Liver (tissue), 9 donors: ENCODE data around the gene BDH1. TPM values are rescaled to one million over a fixed set of nuclear protein-coding genes. Genes with fewer than 3 reads are reported as not detected.

ENCODE experiments used
- DNase-seq: peaks from one replicate; pipeline ENCODE4 v3.0.0-alpha.2; 2017; ENCODE audit warnings: low spot score
- H3K27ac ChIP-seq, 2 donors: one replicate each; pipeline ENCODE4 v1.7.0; 2013; ENCODE audit warnings: inconsistent platforms in 2 of 2, low read length in 2 of 2, control low read depth in 1 of 2, low read depth in 1 of 2, mild to moderate bottlenecking in 1 of 2
- H3K27me3 ChIP-seq, 4 donors: one replicate each; pipeline versions ENCODE4 v1.6.1 to v1.7.0; 2013; ENCODE audit warnings: low read length in 3 of 4, inconsistent platforms in 1 of 4, mild to moderate bottlenecking in 1 of 4, moderate library complexity in 1 of 4; ENCODE audit not compliant: control insufficient read depth in 4 of 4, insufficient read depth in 4 of 4
- H3K36me3 ChIP-seq, 4 donors: one replicate each; pipeline versions ENCODE4 v1.6.1 to v1.7.0; 2013; ENCODE audit warnings: low read length in 3 of 4, mild to moderate bottlenecking in 3 of 4, low read depth in 1 of 4, moderate library complexity in 1 of 4; ENCODE audit not compliant: control insufficient read depth in 4 of 4, insufficient read depth in 3 of 4
- H3K4me1 ChIP-seq, 4 donors: one replicate each; pipeline versions ENCODE4 v1.6.1 to v1.7.0; 2013; ENCODE audit warnings: low read length in 3 of 4, mild to moderate bottlenecking in 3 of 4, moderate library complexity in 1 of 4; ENCODE audit not compliant: control insufficient read depth in 4 of 4, insufficient read depth in 4 of 4
- H3K4me3 ChIP-seq, 3 donors: one replicate each; pipeline versions ENCODE4 v1.6.1 to v1.7.0; 2013; ENCODE audit warnings: low read length in 3 of 3, control low read depth in 1 of 3, low read depth in 1 of 3, mild to moderate bottlenecking in 1 of 3
- H3K9ac ChIP-seq, 2 donors: one replicate each; pipeline ENCODE4 v1.7.0; 2013; ENCODE audit warnings: low read length in 2 of 2, mild to moderate bottlenecking in 2 of 2, moderate library complexity in 2 of 2, control low read depth in 1 of 2, low read depth in 1 of 2
- H3K9me3 ChIP-seq, 4 donors: one replicate each; pipeline versions ENCODE4 v1.6.1 to v1.7.0; 2013; ENCODE audit warnings: low read length in 3 of 4; ENCODE audit not compliant: control insufficient read depth in 4 of 4
- EGR1 ChIP-seq, 2 donors: IDR thresholded peaks; 2 replicates each; pipeline ENCODE4 v1.6.1; 2016 to 2018; ENCODE audit warnings: antibody characterized with exemption in 2 of 2, low read depth in 2 of 2
- FOXA1 ChIP-seq: IDR thresholded peaks from 2 replicates; pipeline ENCODE4 v1.6.1; 2016; ENCODE audit warnings: antibody characterized with exemption
- FOXA2 ChIP-seq: IDR thresholded peaks from 2 replicates; pipeline ENCODE4 v1.6.1; 2016; ENCODE audit warnings: antibody characterized with exemption
- GABPA ChIP-seq, 2 donors: IDR thresholded peaks in 1 of 2; conservative IDR thresholded peaks in 1 of 2; 2 replicates each; pipeline ENCODE4 v1.6.1; 2016; ENCODE audit warnings: antibody characterized with exemption in 2 of 2, mild to moderate bottlenecking in 1 of 2, moderate library complexity in 1 of 2
- HNF4A ChIP-seq, 2 donors: conservative IDR thresholded peaks; 2 replicates each; pipeline ENCODE4 v1.6.1; 2016; ENCODE audit warnings: antibody characterized with exemption in 2 of 2, mild to moderate bottlenecking in 2 of 2
- HNF4G ChIP-seq: IDR thresholded peaks from 2 replicates; pipeline ENCODE4 v1.6.1; 2016; ENCODE audit warnings: antibody characterized with exemption
- JUND ChIP-seq, 2 donors: IDR thresholded peaks; 2 replicates each; pipeline ENCODE4 v1.6.1; 2016; ENCODE audit warnings: antibody characterized with exemption in 2 of 2
- NR2F2 ChIP-seq: IDR thresholded peaks from 2 replicates; pipeline ENCODE4 v1.6.1; 2016; ENCODE audit warnings: antibody characterized with exemption
- RAD21 ChIP-seq, 2 donors: IDR thresholded peaks; 2 replicates each; pipeline ENCODE4 v1.6.1; 2016; ENCODE audit warnings: antibody characterized with exemption in 2 of 2, mild to moderate bottlenecking in 2 of 2
- RXRA ChIP-seq, 2 donors: IDR thresholded peaks; 2 replicates each; pipeline ENCODE4 v1.6.1; 2017 to 2018; ENCODE audit warnings: antibody characterized with exemption in 2 of 2, mild to moderate bottlenecking in 1 of 2
- SP1 ChIP-seq: IDR thresholded peaks from 2 replicates; pipeline ENCODE4 v1.6.1; 2018; ENCODE audit warnings: antibody characterized with exemption, mild to moderate bottlenecking
- TAF1 ChIP-seq: conservative IDR thresholded peaks from 2 replicates; pipeline ENCODE4 v1.6.1; 2016; ENCODE audit warnings: antibody characterized with exemption, mild to moderate bottlenecking
- YY1 ChIP-seq: IDR thresholded peaks from 2 replicates; pipeline ENCODE4 v1.6.1; 2016; ENCODE audit warnings: antibody characterized with exemption, mild to moderate bottlenecking
- WGBS: extraction: QIAGEN DNeasy Blood & Tissue Kit; methylation state at CpG from one replicate; pipeline ENCODE4 v1.1.7; 2013; 5-methylcytosine and 5-hydroxymethylcytosine counted together
- polyA plus RNA-seq, 2 donors: library from polyadenylated mRNA; stranded (reverse) in 1 of 2; unstranded in 1 of 2; fragments of 200-250 nt in 1 of 2; fragments of >200 nt in 1 of 2; fragmentation: Nextera tagmentation in 1 of 2; extraction: Ambion mirVana in 1 of 2; gene quantifications; one replicate each; pipeline versions ENCODE4 v1.2.1 to v1.2.3, GENCODE V29; 2013 to 2015
- total RNA-seq, 2 donors: library from RNA; depleted of rRNA; stranded (reverse); fragments of >200 nt; gene quantifications; one replicate each; pipeline ENCODE4 v1.2.3, GENCODE V29; 2014
- TF ChIP-seq, protein P1 (sequence below): fragments of 150-350 bp; IDR thresholded peaks from 2 replicates; pipeline ENCODE4 v1.5.1; 2017; ENCODE audit warnings: improper control_type of control experiment, low read depth, low read length; ENCODE audit not compliant: missing input control
- TF ChIP-seq, protein P2 (sequence below): IDR thresholded peaks from 2 replicates; pipeline ENCODE4 v1.6.1; 2016; ENCODE audit warnings: antibody characterized with exemption
- TF ChIP-seq, protein P3 (sequence below): IDR thresholded peaks from 2 replicates; pipeline ENCODE4 v1.6.1; 2016; ENCODE audit warnings: antibody characterized with exemption, mild to moderate bottlenecking
- TF ChIP-seq, protein P4 (sequence below): IDR thresholded peaks from 2 replicates; pipeline ENCODE4 v1.6.1; 2016; ENCODE audit warnings: antibody characterized with exemption
- TF ChIP-seq, protein P5 (sequence below): IDR thresholded peaks from 2 replicates; pipeline ENCODE4 v1.6.1; 2016; ENCODE audit warnings: antibody characterized with exemption
- donor health status: healthy.
- donor health status: healthy.
- donor health status: healthy.
- donor health status: healthy.
- donor health status: healthy.

BDH1 gene
- total and polyA plus RNA-seq, 4 donors, result 49.4 to 268 (median 177) TPM

DNA sequence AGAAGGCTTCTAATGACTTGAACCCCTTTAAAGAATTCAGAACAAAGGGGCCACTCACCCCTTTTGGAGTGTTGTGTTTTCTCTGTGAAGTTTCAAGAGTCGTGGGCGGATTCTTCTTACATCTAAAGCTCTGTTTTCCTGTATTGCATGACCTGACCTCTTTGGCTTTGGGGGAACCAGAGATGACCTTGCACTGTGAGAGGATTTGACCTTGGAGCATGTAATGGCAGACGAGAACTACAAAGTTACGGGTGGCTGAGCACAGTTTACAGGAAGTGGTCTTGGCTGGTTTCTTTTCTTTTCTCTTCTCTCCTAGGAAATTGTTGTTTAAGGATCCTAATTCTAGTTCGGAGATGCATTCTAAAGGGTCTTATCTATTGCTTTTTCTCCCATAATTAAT, 6.2 kb upstream of the BDH1 start:
- Histone ChIP-seq H3K4me3 (no peak overlapping the region), H3K27me3 (no peaks in the 10 kb centered on the region), H3K9me3 (no peaks in the 10 kb centered on the region), H3K36me3 (peaks cover 0 to 2% (median 0%) of the 10 kb centered on the region in 4 donors), H3K27ac (no peak overlapping the region), H3K4me1 (peaks cover 17 to 64% (median 52%) of the 10 kb centered on the region in 4 donors), H3K9ac (no peak overlapping the region)
- DNase-seq, result no peak
- TF ChIP-seq RAD21 (IDR thresholded peaks at IDR 0.05) (no peak), YY1 (no peak), FOXA1 (no peak), HNF4A (conservative IDR thresholded peaks at IDR 0.05) (no peak), RXRA (IDR thresholded peaks at IDR 0.05) (no peak), NR2F2 (no peak), HNF4G (no peak), SP1 (no peak)
- TF ChIP-seq, protein P1, sequence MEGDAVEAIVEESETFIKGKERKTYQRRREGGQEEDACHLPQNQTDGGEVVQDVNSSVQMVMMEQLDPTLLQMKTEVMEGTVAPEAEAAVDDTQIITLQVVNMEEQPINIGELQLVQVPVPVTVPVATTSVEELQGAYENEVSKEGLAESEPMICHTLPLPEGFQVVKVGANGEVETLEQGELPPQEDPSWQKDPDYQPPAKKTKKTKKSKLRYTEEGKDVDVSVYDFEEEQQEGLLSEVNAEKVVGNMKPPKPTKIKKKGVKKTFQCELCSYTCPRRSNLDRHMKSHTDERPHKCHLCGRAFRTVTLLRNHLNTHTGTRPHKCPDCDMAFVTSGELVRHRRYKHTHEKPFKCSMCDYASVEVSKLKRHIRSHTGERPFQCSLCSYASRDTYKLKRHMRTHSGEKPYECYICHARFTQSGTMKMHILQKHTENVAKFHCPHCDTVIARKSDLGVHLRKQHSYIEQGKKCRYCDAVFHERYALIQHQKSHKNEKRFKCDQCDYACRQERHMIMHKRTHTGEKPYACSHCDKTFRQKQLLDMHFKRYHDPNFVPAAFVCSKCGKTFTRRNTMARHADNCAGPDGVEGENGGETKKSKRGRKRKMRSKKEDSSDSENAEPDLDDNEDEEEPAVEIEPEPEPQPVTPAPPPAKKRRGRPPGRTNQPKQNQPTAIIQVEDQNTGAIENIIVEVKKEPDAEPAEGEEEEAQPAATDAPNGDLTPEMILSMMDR, result no peak
- TF ChIP-seq, protein P2, sequence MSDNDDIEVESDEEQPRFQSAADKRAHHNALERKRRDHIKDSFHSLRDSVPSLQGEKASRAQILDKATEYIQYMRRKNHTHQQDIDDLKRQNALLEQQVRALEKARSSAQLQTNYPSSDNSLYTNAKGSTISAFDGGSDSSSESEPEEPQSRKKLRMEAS, result no peak
- 61% methylated on average over 5 of the region's 5 CpGs for WGBS

DNA sequence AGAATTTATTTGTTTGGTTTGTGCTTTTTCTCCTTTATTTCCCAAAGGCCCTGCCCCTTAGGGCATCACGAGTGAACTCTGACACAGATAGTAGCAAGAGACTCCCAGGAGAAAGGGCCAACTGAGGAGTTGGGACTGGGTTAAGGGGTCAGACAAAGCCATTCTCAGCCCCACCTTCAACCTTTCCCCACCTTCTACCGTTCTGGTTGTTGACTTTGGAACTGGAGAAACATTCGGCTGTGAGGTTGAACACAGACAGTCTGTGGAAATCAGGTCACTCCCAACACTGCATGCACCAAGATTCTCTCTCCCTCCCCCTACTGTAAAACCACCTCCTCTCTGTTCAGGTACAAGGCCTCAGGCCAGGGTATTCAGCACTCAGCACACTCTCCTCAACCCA, 3.9 kb upstream of the BDH1 start:
- DNase-seq, result no peak
- Histone ChIP-seq H3K9ac (no peak overlapping the region), H3K4me3 (no peak overlapping the region), H3K9me3 (no peaks in the 10 kb centered on the region), H3K4me1 (peaks cover 21 to 52% (median 48%) of the 10 kb centered on the region in 4 donors), H3K27ac (peak overlapping the region in 1 of 2 donors; percentile 61), H3K36me3 (peaks cover 0 to 2% (median 1%) of the 10 kb centered on the region in 4 donors), H3K27me3 (no peaks in the 10 kb centered on the region)
- WGBS, result 25% methylated on average over 3 of the region's 3 CpGs
- TF ChIP-seq SP1 (peak; percentile 67), EGR1 (IDR thresholded peaks at IDR 0.05; ENCODE audit: low read depth in 2 of 2) (no peak), NR2F2 (no peak), FOXA2 (peak; percentile 87), HNF4A (conservative IDR thresholded peaks at IDR 0.05) (peak; percentile 48 to 68), GABPA (IDR thresholded peaks at IDR 0.05 in 1 of 2, conservative IDR thresholded peaks at IDR 0.05 in 1 of 2) (no peak), FOXA1 (peak; percentile 76), HNF4G (peak; percentile 30), RAD21 (IDR thresholded peaks at IDR 0.05) (peak; percentile 9 to 44), TAF1 (no peak), JUND (IDR thresholded peaks at IDR 0.05) (peak in 1 of 2 donors; percentile 49), YY1 (no peak), RXRA (IDR thresholded peaks at IDR 0.05) (peak; percentile 80 to 88)
- TF ChIP-seq, protein P1, result no peak
- TF ChIP-seq, protein P3, sequence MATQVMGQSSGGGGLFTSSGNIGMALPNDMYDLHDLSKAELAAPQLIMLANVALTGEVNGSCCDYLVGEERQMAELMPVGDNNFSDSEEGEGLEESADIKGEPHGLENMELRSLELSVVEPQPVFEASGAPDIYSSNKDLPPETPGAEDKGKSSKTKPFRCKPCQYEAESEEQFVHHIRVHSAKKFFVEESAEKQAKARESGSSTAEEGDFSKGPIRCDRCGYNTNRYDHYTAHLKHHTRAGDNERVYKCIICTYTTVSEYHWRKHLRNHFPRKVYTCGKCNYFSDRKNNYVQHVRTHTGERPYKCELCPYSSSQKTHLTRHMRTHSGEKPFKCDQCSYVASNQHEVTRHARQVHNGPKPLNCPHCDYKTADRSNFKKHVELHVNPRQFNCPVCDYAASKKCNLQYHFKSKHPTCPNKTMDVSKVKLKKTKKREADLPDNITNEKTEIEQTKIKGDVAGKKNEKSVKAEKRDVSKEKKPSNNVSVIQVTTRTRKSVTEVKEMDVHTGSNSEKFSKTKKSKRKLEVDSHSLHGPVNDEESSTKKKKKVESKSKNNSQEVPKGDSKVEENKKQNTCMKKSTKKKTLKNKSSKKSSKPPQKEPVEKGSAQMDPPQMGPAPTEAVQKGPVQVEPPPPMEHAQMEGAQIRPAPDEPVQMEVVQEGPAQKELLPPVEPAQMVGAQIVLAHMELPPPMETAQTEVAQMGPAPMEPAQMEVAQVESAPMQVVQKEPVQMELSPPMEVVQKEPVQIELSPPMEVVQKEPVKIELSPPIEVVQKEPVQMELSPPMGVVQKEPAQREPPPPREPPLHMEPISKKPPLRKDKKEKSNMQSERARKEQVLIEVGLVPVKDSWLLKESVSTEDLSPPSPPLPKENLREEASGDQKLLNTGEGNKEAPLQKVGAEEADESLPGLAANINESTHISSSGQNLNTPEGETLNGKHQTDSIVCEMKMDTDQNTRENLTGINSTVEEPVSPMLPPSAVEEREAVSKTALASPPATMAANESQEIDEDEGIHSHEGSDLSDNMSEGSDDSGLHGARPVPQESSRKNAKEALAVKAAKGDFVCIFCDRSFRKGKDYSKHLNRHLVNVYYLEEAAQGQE, result no peak
- TF ChIP-seq, protein P4, sequence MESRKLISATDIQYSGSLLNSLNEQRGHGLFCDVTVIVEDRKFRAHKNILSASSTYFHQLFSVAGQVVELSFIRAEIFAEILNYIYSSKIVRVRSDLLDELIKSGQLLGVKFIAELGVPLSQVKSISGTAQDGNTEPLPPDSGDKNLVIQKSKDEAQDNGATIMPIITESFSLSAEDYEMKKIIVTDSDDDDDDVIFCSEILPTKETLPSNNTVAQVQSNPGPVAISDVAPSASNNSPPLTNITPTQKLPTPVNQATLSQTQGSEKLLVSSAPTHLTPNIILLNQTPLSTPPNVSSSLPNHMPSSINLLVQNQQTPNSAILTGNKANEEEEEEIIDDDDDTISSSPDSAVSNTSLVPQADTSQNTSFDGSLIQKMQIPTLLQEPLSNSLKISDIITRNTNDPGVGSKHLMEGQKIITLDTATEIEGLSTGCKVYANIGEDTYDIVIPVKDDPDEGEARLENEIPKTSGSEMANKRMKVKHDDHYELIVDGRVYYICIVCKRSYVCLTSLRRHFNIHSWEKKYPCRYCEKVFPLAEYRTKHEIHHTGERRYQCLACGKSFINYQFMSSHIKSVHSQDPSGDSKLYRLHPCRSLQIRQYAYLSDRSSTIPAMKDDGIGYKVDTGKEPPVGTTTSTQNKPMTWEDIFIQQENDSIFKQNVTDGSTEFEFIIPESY, result peak; percentile 18
- TF ChIP-seq, protein P5, sequence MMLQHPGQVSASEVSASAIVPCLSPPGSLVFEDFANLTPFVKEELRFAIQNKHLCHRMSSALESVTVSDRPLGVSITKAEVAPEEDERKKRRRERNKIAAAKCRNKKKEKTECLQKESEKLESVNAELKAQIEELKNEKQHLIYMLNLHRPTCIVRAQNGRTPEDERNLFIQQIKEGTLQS, result no peak
- TF ChIP-seq, protein P2, result peak; percentile 63
